Measurements from ENCODE around the gene B4GAT1. TPM values are rescaled to one million over a fixed set of nuclear protein-coding genes. Genes with fewer than 3 reads are reported as not detected.
"Not testable (repeated sequence)": the region's sequence is repeated elsewhere in the genome, so short reads cannot be mapped to it uniquely, and the experiment has no call there.

Gene B4GAT1
- total RNA-seq, 1 donor from 2014 or later: 40.9 TPM

DNA sequence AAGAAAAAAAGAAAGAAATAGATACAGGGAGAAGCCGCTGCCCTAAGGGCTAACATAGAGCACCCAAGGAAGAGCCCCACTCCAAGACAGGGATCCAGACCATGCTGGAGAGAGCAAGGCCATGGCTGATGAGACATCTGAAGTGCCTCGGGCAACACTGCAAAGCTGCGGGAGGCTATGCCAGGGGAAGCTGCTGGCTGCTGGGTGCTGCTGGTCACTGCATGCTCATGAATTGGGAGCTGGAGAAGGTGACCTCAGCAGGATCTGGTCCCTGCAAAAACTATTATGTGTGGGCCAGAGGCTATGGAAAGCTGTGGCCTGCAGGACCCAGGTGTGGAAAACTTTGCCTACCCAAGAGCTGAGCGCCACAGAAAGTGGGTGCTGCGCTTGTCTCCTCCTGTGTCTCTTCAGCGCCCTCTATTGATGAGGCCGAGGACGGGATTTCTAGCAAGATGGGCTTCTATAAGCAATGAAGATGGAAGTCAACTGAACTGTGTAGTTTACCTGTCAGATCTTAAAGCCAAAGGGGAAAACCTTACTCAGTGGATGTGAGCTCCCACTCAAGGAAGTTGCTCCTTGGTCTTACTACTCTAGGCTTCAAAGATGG, 41.5 kb upstream of the B4GAT1 start:
- Mint-ChIP-seq H3K4me1 (peaks cover 5% of the 10 kb centered on the region), H3K36me3 (no peaks in the 10 kb centered on the region), H3K4me3 (no peak overlapping the region), H3K27me3 (ENCODE audit: insufficient read depth, low read depth) (peaks cover 8% of the 10 kb centered on the region), H3K27ac (no peak overlapping the region), H3K9me3 (no peaks in the 10 kb centered on the region)
- H3K9ac ChIP-seq: no peak overlapping the region
- H3K4me3 ChIP-seq: no peak overlapping the region
- H3K79me2 ChIP-seq (ENCODE audit: low read depth): no peaks in the 10 kb centered on the region
- no peaks in the 10 kb centered on the region for H3K4me1 ChIP-seq
- no peak overlapping the region for H3K27ac ChIP-seq
- peaks cover 9% of the 10 kb centered on the region for H3K27me3 ChIP-seq
- TF ChIP-seq EZH2 (IDR thresholded peaks at IDR 0.05) (no peak), EZH2phosphoT487 (IDR thresholded peaks at IDR 0.05) (no peak)
- TF ChIP-seq, protein P1, sequence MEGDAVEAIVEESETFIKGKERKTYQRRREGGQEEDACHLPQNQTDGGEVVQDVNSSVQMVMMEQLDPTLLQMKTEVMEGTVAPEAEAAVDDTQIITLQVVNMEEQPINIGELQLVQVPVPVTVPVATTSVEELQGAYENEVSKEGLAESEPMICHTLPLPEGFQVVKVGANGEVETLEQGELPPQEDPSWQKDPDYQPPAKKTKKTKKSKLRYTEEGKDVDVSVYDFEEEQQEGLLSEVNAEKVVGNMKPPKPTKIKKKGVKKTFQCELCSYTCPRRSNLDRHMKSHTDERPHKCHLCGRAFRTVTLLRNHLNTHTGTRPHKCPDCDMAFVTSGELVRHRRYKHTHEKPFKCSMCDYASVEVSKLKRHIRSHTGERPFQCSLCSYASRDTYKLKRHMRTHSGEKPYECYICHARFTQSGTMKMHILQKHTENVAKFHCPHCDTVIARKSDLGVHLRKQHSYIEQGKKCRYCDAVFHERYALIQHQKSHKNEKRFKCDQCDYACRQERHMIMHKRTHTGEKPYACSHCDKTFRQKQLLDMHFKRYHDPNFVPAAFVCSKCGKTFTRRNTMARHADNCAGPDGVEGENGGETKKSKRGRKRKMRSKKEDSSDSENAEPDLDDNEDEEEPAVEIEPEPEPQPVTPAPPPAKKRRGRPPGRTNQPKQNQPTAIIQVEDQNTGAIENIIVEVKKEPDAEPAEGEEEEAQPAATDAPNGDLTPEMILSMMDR (IDR thresholded peaks at IDR 0.05): peak; percentile 78
- H3K9me3 ChIP-seq (ENCODE audit: low read depth): no peaks in the 10 kb centered on the region
- no peaks in the 10 kb centered on the region for H3K36me3 ChIP-seq
- H3K4me2 ChIP-seq: no peak overlapping the region
- H3F3A ChIP-seq (ENCODE audit: low read depth): no peaks in the 10 kb centered on the region
- DNase-seq (ENCODE audit: low spot score): peak; percentile 86
- no peaks in the 10 kb centered on the region for H4K20me1 ChIP-seq (ENCODE audit: low read depth)
- H2AFZ ChIP-seq (replicated peaks): peak overlapping the region; percentile 15

DNA sequence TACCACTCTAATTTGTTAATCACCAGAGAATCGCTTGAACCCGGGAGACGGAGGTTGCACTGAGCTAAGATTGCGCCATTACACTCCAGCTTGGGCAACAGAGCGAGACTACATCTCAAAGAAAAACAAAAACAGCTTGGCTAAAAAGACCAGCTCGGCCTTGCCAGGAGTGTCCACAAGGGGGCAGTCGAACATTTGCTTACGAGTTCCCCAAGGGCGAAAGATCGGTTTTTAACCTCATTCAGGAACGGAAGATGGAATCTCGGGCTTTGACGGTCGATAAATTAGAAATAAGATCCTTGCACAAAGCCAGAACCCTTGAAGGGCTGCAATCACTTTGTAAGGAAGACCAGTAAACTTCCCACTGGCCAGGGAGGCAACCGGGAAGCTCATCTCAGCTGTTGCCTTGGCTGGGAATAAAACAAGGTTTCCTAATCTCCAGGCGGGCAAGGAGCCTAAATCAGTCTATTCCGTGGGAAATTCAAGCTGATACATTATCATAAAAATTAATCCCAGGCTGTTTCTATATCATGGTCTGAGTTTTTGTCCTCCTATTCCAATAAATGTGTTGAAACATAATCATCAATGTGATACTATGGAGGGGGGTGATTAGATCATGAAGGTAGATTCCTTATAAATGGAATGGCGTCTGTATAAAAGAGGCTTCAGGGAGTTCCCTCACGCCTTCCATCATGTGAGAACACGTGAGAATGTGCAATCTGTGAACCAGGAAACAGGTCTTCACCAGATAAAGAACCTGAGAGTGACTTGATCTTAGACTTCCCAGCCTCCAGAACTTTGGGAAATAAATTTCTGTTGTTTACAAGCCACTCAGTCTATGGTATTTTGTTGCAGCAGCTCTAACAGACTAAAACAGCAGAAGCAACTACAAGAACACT, 39.0 kb upstream of the B4GAT1 start:
- H3F3A ChIP-seq (ENCODE audit: low read depth): no peaks in the 10 kb centered on the region
- Mint-ChIP-seq H3K36me3 (no peaks in the 10 kb centered on the region), H3K27me3 (ENCODE audit: insufficient read depth, low read depth) (peaks cover 7% of the 10 kb centered on the region), H3K4me1 (peaks cover 5% of the 10 kb centered on the region), H3K27ac (peak overlapping the region; percentile 0), H3K9me3 (no peaks in the 10 kb centered on the region), H3K4me3 (peak overlapping the region; percentile 78)
- DNase-seq (ENCODE audit: low spot score): peak; percentile 91
- peak overlapping the region; percentile 67 for H3K4me2 ChIP-seq
- peaks cover 9% of the 10 kb centered on the region for H3K27me3 ChIP-seq
- TF ChIP-seq, protein P1 (IDR thresholded peaks at IDR 0.05): peak; percentile 99
- TF ChIP-seq EZH2phosphoT487 (IDR thresholded peaks at IDR 0.05): no peak
- no peaks in the 10 kb centered on the region for H3K9me3 ChIP-seq (ENCODE audit: low read depth)
- H3K9ac ChIP-seq: no peak overlapping the region
- no peaks in the 10 kb centered on the region for H4K20me1 ChIP-seq (ENCODE audit: low read depth)
- no peaks in the 10 kb centered on the region for H3K36me3 ChIP-seq
- H2AFZ ChIP-seq (replicated peaks): peak overlapping the region; percentile 97
- H3K79me2 ChIP-seq (ENCODE audit: low read depth): no peaks in the 10 kb centered on the region
- no peaks in the 10 kb centered on the region for H3K4me1 ChIP-seq
- H3K27ac ChIP-seq: no peak overlapping the region
- peak overlapping the region; percentile 33 for H3K4me3 ChIP-seq

DNA sequence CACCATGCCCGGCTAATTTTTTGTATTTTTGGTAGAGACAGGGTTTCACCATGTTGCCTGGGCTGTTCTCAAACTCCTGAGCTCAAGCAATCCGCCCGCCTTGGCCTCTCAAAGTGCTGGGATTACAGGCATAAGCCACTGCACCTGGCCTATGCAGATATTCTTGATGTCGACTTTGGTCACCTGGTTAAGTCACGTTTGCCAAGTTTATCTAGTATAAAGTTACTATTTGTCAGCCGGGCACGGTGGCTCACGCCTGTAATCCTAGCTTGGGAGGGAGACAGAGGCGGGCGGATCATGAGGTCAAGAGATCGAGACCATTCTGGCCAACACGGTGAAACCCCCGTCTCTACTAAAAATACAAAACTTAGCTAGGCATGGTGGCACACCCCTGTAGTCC, 36.9 kb upstream of the B4GAT1 start:
- H3K27ac ChIP-seq; H3K4me2 ChIP-seq; H3K36me3 Mint-ChIP-seq; H3K9ac ChIP-seq; H3K4me3 Mint-ChIP-seq; H3K27me3 ChIP-seq; H4K20me1 ChIP-seq (ENCODE audit: low read depth); H3K27ac Mint-ChIP-seq; H3K9me3 Mint-ChIP-seq; H3K9me3 ChIP-seq (ENCODE audit: low read depth); H3K36me3 ChIP-seq; H3K4me3 ChIP-seq; DNase-seq (ENCODE audit: low spot score); H2AFZ ChIP-seq (replicated peaks); H3K4me1 ChIP-seq; H3F3A ChIP-seq (ENCODE audit: low read depth); H3K79me2 ChIP-seq (ENCODE audit: low read depth): not testable (repeated sequence)
- H3K4me1 Mint-ChIP-seq: peaks cover 10% of the 10 kb centered on the region
- peaks cover 11% of the 10 kb centered on the region for H3K27me3 Mint-ChIP-seq (ENCODE audit: insufficient read depth, low read depth)

DNA sequence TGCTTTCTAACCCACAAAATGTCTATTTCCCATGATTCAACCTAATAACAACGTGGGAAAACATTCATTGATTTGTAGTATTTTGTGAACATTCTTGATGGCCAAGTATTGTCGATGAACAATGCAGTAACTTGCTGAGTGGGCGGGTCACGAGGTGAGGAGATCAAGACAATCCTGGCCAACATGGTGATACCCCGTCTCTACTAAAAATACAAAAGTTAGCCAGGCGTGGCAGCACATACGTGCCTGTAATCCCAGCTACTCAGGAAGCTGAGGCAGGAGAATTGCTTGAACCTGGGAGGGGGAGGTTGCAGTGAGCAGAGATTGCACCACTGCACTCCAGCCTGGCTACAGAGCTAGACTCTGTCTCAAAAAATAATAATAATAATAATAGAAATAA, 32.8 kb upstream of the B4GAT1 start:
- not testable (repeated sequence) for H3K4me3 ChIP-seq; H3K4me1 ChIP-seq; H3F3A ChIP-seq (ENCODE audit: low read depth); H3K9ac ChIP-seq; H3K27me3 Mint-ChIP-seq (ENCODE audit: insufficient read depth, low read depth); H3K27ac Mint-ChIP-seq; H3K36me3 ChIP-seq; H3K79me2 ChIP-seq (ENCODE audit: low read depth); H3K4me3 Mint-ChIP-seq; H3K9me3 Mint-ChIP-seq; H3K9me3 ChIP-seq (ENCODE audit: low read depth); H3K27me3 ChIP-seq; H3K4me1 Mint-ChIP-seq; H4K20me1 ChIP-seq (ENCODE audit: low read depth); H3K36me3 Mint-ChIP-seq; H3K27ac ChIP-seq
- Histone ChIP-seq H2AFZ (replicated peaks) (peak overlapping the region; percentile 23), H3K4me2 (peak overlapping the region; percentile 2)
- peak; percentile 31 for DNase-seq (ENCODE audit: low spot score)
- TF ChIP-seq, protein P1 (IDR thresholded peaks at IDR 0.05): peak; percentile 6

DNA sequence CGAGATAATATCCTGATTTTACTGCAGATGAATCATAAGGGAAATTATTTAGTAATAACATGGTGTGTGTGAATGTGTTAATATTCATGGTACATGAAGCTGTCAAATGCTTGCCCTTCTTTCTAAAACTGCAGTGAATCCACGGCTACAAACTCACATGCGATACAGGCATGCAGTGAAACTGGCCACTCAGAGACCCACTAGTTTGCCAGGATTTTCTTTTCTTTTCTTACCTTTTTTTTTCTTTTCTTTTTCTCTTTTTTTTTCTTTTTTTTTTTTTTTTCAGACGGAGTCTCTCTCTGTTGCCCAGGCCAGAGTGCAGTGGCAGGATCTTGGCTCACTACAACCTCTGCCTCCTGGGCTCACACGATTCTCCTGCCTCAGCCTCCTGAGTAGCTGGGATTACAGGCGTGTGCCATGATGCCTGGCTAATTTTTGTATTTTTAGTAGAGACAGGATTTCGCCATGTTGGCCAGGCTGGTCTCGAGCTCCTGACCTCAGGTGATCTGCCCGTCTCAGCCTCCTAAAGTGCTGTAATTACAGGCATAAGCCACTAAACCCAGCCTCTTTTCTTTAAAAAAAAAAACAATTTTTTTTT, 26.4 kb upstream of the B4GAT1 start:
- H3K4me3 ChIP-seq; H3K27me3 Mint-ChIP-seq (ENCODE audit: insufficient read depth, low read depth); H3K27ac Mint-ChIP-seq; H3K27me3 ChIP-seq; H2AFZ ChIP-seq (replicated peaks); H3K27ac ChIP-seq; H3K36me3 ChIP-seq; DNase-seq (ENCODE audit: low spot score); H3K36me3 Mint-ChIP-seq; H3K9me3 Mint-ChIP-seq; H3K9me3 ChIP-seq (ENCODE audit: low read depth); H3K9ac ChIP-seq: not testable (repeated sequence)
- Mint-ChIP-seq H3K4me3 (peak overlapping the region; percentile 95), H3K4me1 (peaks cover 24% of the 10 kb centered on the region)
- peaks cover 11% of the 10 kb centered on the region for H4K20me1 ChIP-seq (ENCODE audit: low read depth)
- peaks cover 22% of the 10 kb centered on the region for H3K79me2 ChIP-seq (ENCODE audit: low read depth)
- H3K4me1 ChIP-seq: peaks cover 15% of the 10 kb centered on the region
- H3K4me2 ChIP-seq: peak overlapping the region; percentile 24
- peaks cover 36% of the 10 kb centered on the region for H3F3A ChIP-seq (ENCODE audit: low read depth)
